NCI-H2029 treated with DMSO at 0.1 percent for 48 hours (cell line): ENCODE results near the gene ASB12.
"Not testable (repeated sequence)": the region's sequence is repeated elsewhere in the genome, so short reads cannot be mapped to it uniquely, and the experiment has no call there.

Experiments used
- DNase-seq: peaks from one replicate; lab custom pipeline; 2025; lab: John Stamatoyannopoulos, UW

ASB12 gene

DNA sequence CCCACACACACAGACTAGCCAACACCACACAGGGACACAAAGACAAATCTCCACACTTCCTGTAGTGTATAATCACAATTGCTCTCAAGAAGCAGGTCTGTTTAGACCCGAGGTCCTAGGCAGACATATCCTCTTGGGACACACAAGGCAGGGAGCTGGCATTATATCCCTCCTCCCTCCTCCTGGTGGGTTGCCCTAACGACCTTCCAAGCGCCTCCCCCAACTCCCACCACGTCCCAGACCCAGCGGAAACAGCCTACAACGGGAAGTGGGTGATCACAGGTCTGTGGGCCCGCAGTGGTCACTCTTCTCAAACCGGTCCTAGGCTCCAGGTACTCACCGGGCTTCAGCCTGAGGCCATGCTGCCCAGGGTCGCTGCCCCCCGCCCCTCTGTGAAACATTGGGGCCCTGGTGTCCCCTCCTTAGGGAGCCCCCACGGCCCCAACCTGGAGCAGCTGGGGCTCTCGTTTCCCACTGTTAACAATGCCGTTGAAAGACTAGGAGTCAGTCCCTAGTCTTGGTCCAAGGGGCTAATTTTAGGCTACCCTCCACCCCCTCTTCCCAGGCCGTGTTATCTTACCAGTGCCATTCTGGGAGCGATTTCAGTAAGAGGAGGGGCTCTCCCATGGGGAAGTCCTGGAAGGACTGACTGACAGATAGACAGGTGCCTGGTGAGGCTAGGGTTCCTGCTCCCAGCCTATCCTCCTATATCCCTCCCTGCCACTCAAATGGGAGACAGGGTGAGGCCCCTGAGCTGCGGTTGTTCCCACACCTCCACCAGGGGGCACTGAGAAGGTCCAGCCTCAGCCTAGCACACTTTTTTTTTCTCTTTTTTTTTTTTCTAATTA lies at the start of gene ASB12:
Gene ASB12, minus strand, starts transcription at position 485 of the 848 bp plus-strand sequence. CDS start 4,957 bp downstream, outside the sequence.
- DNase-seq: no peak

GRCh38 chrX:64265265-64265664 lies 34.9 kb upstream of the ASB12 start:
- no peak for DNase-seq

DNA sequence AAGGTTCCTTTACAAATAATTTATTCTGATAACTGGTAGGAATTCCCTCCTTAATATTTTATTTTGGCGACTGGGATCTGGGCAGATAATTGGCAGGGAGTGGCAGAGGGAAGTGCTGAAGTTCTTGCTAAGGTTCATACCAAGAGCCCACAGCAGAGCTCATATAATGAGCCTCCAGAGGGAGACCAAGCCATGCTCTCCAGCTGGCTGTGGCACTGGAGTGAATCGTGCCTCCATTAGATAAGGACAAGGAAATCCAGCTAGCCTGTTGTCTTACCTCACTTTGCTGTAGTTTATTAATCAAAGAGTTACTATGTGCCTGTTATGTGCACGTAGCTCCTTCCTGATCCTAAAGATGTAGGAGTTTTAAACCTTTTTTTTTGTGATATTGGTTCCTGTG lies 1.3 kb downstream of the ASB12 start:
- no peak for DNase-seq

DNA sequence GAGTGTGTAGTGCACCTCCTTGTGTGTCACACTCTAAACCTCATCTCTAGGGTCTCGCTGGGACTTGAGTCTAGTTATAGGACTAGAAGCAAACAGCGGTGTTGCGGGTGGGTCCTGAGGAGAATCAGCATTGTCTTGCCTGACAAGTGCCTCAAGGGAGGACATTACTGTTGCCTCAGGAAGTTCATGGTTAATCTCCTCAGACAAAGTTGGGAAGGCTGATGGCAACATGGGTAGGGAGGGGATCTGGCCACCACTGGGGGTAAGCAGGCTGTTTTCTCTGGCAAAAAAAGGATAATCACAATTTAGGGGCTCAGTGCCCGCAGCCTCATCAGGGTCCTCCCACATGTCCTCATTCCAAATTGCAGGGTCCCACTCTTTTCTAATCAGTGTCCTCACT lies 12.4 kb downstream of the ASB12 start:
- no peak for DNase-seq

DNA sequence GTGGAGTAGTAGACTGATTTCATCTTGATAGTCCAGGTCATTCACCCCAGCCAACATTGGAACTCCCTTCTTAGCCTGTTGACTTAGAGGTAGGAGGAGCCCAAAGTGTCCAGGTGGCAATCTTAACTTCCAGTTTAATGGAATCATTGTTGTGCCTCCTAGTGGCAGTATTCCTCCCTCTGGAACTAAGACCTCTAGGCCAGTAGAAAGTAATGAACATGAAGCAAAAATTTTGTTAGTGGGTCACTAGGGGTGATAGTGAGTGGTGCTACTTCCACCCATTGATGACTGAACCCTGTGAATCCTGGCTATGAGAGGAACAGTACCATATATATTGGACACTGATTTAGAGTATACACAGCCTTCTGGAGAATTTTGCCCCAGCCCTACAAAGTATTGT lies 16.4 kb downstream of the ASB12 start:
- DNase-seq: not testable (repeated sequence)

DNA sequence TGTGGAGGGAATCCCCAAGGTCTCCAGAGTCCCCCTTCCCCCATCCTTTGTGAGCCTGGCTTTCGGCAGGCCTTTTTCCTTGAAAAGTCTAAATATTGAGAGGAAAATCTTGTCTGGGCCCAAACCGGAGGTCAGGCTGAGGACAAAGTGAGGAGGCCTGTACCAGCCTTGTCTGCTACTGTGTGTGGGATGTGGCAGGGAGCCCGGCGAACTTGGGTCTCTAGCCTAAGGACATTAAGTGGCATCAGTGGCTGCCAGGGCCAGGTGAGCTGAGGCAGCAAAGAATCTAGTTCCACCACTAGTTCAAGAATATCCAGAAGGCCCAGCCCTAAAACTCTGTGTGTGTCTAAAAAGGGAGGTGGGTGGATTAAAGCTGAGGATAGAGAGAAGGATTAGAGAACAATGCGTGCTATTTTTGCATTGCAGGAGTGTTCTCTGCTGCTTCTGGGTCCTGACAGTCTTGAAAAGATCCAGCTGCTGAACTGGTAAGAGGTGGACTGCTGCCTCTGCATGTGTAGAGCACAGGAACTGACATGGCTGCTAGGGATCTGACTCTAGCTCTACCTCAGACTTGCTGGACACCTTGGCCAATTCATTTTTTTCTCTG lies 23.7 kb downstream of the ASB12 start:
- DNase-seq: no peak

GRCh38 chrX:64205735-64206501 lies 24.5 kb downstream of the ASB12 start:
- peak; percentile 53 for DNase-seq

DNA sequence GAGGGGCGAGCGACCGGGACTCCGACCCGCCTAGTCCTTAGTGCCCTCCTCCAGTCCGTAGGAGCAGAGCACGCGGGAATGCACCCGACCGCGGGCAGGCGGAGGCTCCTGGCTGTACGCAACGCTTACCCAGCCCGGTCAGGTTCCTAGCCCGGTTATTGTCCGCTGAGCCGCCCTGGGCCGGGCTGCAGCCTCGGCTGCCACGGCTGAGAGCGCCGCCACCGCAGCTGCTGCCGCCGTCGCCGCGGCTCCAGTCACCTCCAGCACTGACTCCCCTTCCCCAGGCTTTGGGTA lies 25.0 kb downstream of the ASB12 start, which contains the start of gene AMER1:
Gene AMER1, minus strand, starts transcription at position 268 of the 294 bp plus-strand sequence. CDS start 12,422 bp downstream, outside the sequence.
- no peak for DNase-seq

DNA sequence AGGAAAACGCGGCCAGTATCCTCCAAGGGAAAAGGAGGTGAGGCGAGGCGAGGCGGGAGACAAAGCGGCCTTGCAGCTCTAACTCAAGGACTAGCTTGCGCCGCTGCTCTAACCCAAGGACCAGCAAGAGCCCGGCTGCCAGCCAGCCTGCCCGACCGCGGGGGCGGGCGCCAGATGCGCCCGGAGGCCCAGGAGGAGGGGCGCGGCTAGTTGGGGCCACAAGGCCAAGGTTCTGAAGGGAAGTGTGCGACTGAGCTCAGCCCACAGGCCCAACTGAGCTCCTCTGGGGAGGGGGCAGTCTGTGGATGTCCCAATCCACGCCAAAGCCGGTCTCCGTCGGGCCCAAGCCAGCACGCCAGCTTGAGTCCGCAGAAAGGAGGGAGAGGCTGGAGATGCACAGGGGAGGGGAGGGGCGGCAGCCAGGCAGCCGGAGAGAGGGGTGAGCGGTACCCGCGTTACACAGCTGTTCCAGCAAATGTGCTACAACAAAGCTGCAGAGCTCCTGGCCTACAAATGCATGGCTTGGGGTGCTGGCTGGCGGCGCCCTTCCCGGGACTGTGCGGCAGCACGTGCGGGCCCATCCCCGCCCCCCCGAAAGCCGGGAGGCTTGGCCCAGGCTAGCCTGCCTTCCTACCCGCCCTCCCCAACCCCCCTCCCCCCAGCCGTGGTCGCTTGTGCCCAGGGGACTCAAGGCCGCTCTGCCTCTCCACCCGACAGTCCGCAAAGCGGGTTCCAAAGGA lies 25.5 kb downstream of the ASB12 start:
- DNase-seq: no peak

DNA sequence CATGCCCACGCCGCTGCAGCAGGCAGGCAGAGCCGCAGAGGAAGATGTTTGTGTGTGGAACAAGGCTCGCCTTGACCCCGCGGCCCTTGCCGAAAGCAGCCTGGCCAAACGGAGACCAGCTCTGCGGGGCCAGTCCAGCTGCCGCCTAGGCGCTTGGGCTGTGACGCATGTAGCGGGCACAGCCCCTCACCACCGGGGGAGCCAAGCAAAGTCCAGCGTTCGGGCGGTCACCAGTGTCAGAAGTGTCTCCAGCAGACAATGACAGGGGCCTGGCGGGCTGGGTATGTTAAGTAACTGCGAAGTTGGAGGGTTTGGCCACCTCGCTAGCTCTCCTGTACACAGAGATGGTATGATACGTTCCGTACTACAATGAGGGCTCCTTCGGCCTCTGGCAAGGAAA lies 26.2 kb downstream of the ASB12 start:
- no peak for DNase-seq

DNA sequence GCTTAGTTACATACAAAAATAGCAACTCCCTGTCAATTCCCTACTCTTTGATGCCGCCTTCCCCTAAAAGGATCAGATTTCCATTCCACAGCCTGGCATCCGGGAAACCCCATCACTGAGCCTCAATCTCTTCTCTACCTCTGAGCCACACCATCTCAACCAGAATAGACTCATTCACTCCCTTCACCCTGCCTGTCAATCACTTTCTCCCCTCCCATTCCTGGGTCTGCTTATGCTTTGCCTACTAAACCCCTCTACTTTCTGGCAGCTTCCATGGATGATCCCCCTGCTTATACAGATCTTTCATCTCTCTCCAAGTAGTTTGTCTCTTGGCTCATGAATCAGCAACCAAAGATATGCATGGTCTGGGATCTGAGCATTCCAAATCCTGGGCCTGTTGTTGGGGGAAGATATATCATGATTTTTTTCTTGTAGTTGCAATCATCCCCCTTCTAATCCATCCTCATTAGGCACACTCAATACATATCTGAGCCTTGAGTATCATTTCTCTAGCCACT lies 27.5 kb downstream of the ASB12 start:
- no peak for DNase-seq

DNA sequence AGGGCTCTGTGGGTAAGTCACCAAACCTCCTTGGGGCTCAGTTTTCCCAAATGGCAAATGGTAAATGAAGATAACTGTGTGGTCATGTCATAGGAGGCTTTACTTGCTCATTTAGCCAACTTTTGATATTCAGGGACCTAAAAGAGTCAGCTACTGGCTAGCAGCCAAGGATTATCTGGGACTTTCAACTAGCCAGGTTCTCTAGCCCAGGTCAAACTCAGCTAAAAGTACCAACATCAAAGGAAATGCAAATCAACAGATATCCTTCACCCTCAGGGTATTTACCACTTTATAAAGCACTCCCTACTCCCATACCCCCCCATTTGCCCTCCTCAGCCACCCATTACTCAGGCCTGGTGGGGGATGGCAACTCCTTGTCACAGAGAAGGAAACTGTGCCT lies 32.4 kb downstream of the ASB12 start:
- DNase-seq: no peak

GRCh38 chrX:64196606-64197005 lies 33.8 kb downstream of the ASB12 start:
- no peak for DNase-seq

DNA sequence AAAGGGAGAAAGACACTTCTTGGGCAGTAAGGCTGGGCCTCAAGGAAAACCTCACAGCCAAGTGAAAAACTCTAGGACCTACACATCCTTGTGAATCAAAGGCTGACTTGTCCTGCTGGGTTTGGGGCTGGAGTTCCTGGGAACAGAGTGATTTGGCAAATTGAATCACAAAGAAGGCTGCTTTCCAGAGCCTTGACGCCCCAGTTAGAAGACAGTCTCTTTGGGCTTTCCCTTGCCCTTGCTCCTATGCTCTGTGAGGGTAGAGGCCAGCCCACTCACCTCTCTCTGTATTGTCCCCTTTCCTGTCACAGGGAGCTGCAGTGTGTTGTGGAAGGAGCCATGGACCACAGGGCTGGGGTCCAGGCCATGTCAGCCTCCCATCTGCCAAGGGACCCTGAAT lies 34.5 kb downstream of the ASB12 start:
- DNase-seq: no peak

DNA sequence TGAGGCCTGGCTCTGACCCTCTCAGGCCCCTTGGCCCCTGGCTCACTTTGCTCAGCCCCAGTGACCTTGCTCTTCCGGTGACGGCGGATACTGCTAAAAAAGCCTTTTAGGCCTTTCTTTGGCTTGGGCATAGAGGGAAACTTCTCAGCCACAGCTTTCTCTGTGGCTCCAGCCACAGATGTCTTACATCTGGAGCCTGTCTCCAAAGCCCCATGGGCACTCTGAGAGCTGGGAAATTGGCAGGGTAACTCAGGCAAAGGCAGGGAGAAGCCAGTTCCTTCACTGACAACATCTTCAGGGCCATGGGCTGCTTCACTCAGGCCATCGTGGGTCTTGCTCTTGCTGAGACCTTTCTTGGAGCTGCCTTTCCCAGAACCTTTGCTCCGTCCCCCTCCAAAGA lies 37.7 kb downstream of the ASB12 start:
- no peak for DNase-seq

- DNase-seq: no peak
Observed at GRCh38 chrX:64192040-64192439, 38.4 kb downstream of the ASB12 start.

- no peak for DNase-seq
Observed at GRCh38 chrX:64191281-64192010, 39.0 kb downstream of the ASB12 start.

GRCh38 chrX:64190136-64190740 lies 40.2 kb downstream of the ASB12 start:
- DNase-seq: no peak

GRCh38 chrX:64188901-64189300 lies 41.5 kb downstream of the ASB12 start:
- DNase-seq: no peak

DNA sequence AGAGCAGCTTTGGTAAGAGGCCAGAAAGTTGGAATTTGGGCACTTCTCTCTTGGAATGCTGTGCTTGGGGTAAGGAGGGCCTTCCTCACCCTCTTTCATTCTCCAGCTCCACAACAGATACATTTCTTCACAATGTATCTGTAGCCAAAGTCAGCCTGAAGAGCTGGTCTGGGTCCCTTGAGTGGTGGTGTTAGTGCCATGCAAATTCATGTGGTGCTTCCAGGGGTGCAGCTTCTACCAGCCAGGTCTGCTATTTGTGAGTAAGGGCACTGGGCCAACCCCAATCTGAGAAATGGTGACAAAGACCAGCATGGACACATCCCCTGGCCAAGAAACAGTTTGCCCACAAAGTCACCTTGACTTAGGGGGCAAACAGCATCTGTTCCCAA lies 42.7 kb downstream of the ASB12 start:
- DNase-seq: no peak
